HepG2 (cell line): ENCODE measurements around the gene ZNF547. TPM values are rescaled to one million over a fixed set of nuclear protein-coding genes. Genes with fewer than 3 reads are reported as not detected.

ENCODE experiments used
- CC2D1A ChIP-seq: sonication (generic); formaldehyde crosslinking; IDR thresholded peaks from 2 replicates; pipeline ENCODE4 v1.8.1; 2023; ENCODE audit warnings: mild to moderate bottlenecking, missing genetic modification reagents
- CEBPB ChIP-seq: IDR thresholded peaks from 2 replicates; pipeline ENCODE4 v1.6.1; 2011; ENCODE audit warnings: low read depth, low read length, improper control_type of control experiment, borderline replicate concordance
- CENPX ChIP-seq: sonication (generic); formaldehyde crosslinking; IDR thresholded peaks from 2 replicates; pipeline ENCODE4 v1.9.0; 2021; ENCODE audit warnings: mild to moderate bottlenecking, missing genetic modification reagents, moderate library complexity
- DR1 ChIP-seq: sonication (generic); formaldehyde crosslinking; IDR thresholded peaks from 2 replicates; pipeline ENCODE4 v1.8.0; 2021; ENCODE audit warnings: mild to moderate bottlenecking, missing genetic modification reagents, inconsistent platforms
- EEA1 ChIP-seq: sonication (generic); formaldehyde crosslinking; IDR thresholded peaks from 2 replicates; pipeline ENCODE4 v1.5.1; 2020; ENCODE audit warnings: mild to moderate bottlenecking, missing genetic modification reagents, borderline replicate concordance
- EHMT2 ChIP-seq: fragments of 200-600 bp; sonication (generic); IDR thresholded peaks from 2 replicates; pipeline ENCODE4 v1.7.0; 2017; ENCODE audit warnings: antibody characterized with exemption, low read depth, low read length, borderline replicate concordance
- FOSL2 ChIP-seq: sonication (generic); formaldehyde crosslinking; IDR thresholded peaks from 2 replicates; pipeline ENCODE4 v1.4.0; 2020; ENCODE audit warnings: missing genetic modification reagents
- FOXO1 ChIP-seq: sonication (generic); formaldehyde crosslinking; IDR thresholded peaks from 2 replicates; pipeline ENCODE4 v1.4.0; 2020; ENCODE audit warnings: missing genetic modification reagents
- GLMP ChIP-seq: sonication (generic); formaldehyde crosslinking; IDR thresholded peaks from 2 replicates; pipeline ENCODE4 v1.9.0; 2021; ENCODE audit warnings: missing genetic modification reagents, mild to moderate bottlenecking, borderline replicate concordance
- KDM4B ChIP-seq: sonication (generic); formaldehyde crosslinking; IDR thresholded peaks from 2 replicates; pipeline ENCODE4 v1.4.0; 2020; ENCODE audit warnings: missing genetic modification reagents
- NFE2L2 ChIP-seq: fragments of 150-350 bp; IDR thresholded peaks from 2 replicates; pipeline ENCODE4 v1.6.1; 2014; ENCODE audit warnings: low read length
- ONECUT2 ChIP-seq: sonication (generic); formaldehyde crosslinking; IDR thresholded peaks from 2 replicates; pipeline ENCODE4 v1.4.0; 2020; ENCODE audit warnings: missing genetic modification reagents
- PHF20 ChIP-seq: sonication (generic); formaldehyde crosslinking; IDR thresholded peaks from 2 replicates; pipeline ENCODE4 v1.5.0; 2020; ENCODE audit warnings: mild to moderate bottlenecking, missing genetic modification reagents
- RCOR2 ChIP-seq: IDR thresholded peaks from 2 replicates; pipeline ENCODE4 v1.6.1; 2016; ENCODE audit warnings: missing biosample characterization, missing genetic modification reagents
- RFX3 ChIP-seq: IDR thresholded peaks from 2 replicates; pipeline ENCODE4 v1.6.1; 2016; ENCODE audit warnings: missing biosample characterization, missing genetic modification reagents
- RXRA ChIP-seq: sonication (generic); formaldehyde crosslinking; IDR thresholded peaks from 2 replicates; pipeline ENCODE4 v1.5.1; 2020; ENCODE audit warnings: missing genetic modification reagents
- STAG1 ChIP-seq: sonication (generic); formaldehyde crosslinking; IDR thresholded peaks from 2 replicates; pipeline ENCODE4 v1.4.0; 2020; ENCODE audit warnings: missing genetic modification reagents
- SUZ12 ChIP-seq: fragments of 150-350 bp; IDR thresholded peaks from 2 replicates; pipeline ENCODE4 v1.6.1; 2014; ENCODE audit warnings: low read depth, low read length
- TAF1 ChIP-seq: sonication (generic); formaldehyde crosslinking; IDR thresholded peaks from 2 replicates; pipeline ENCODE4 v1.4.0; 2020; ENCODE audit warnings: missing genetic modification reagents
- TP53 ChIP-seq: sonication (generic); formaldehyde crosslinking; conservative IDR thresholded peaks from 2 replicates; pipeline ENCODE4 v1.4.0; 2020; ENCODE audit warnings: missing genetic modification reagents
- WIZ ChIP-seq: sonication (generic); formaldehyde crosslinking; IDR thresholded peaks from 2 replicates; pipeline ENCODE4 v1.5.1; 2020; ENCODE audit warnings: mild to moderate bottlenecking, missing genetic modification reagents
- YEATS4 ChIP-seq: sonication (generic); formaldehyde crosslinking; IDR thresholded peaks from 2 replicates; pipeline ENCODE4 v1.4.0; 2020; ENCODE audit warnings: missing genetic modification reagents, borderline replicate concordance
- ZNF296 ChIP-seq: sonication (generic); formaldehyde crosslinking; conservative IDR thresholded peaks from 2 replicates; pipeline ENCODE4 v1.5.0; 2020; ENCODE audit warnings: mild to moderate bottlenecking, missing genetic modification reagents
- ZNF383 ChIP-seq: sonication (generic); formaldehyde crosslinking; IDR thresholded peaks from 2 replicates; pipeline ENCODE4 v1.4.0; 2020; ENCODE audit warnings: missing genetic modification reagents, mild to moderate bottlenecking, borderline replicate concordance
- ZNF441 ChIP-seq: sonication (generic); formaldehyde crosslinking; IDR thresholded peaks from 2 replicates; pipeline ENCODE4 v1.7.0; 2021; ENCODE audit warnings: missing genetic modification reagents, borderline replicate concordance
- ZNF510 ChIP-seq: sonication (generic); formaldehyde crosslinking; IDR thresholded peaks from 2 replicates; pipeline ENCODE4 v1.4.0; 2020; ENCODE audit warnings: low read depth, mild to moderate bottlenecking, missing genetic modification reagents
- ZSCAN21 ChIP-seq: sonication (generic); formaldehyde crosslinking; IDR thresholded peaks from 2 replicates; pipeline ENCODE4 v1.8.0; 2022; ENCODE audit warnings: mild to moderate bottlenecking, missing genetic modification reagents, moderate library complexity, borderline replicate concordance
- polyA plus RNA-seq, 8 experiments: library from polyadenylated mRNA; depleted of rRNA in 3 of 8; stranded (reverse) in 7 of 8; unstranded in 1 of 8; fragments of >200 nt; fragmentation: Illumina TruSeq in 4 of 8; extraction: Trizol in 4 of 8; gene quantifications; 2 replicates each; pipeline versions ENCODE4 v1.2.1 to v1.2.3, GENCODE V29; 2011 to 2016; ENCODE audit warnings: low read depth in 4 of 8, missing spikeins in 1 of 8, mixed read lengths in 1 of 8; ENCODE audit not compliant: insufficient read depth in 1 of 8
- total RNA-seq, 5 experiments: library from RNA; depleted of rRNA; stranded (reverse); fragments of >200 nt; fragmentation: Illumina TruSeq; extraction: Trizol; gene quantifications; 2 replicates each; pipeline ENCODE4 v1.2.3, GENCODE V29; 2016; ENCODE audit warnings: low read depth in 1 of 5
- TF ChIP-seq, protein P1 (sequence below): sonication (generic); formaldehyde crosslinking; IDR thresholded peaks from 2 replicates; pipeline ENCODE4 v1.4.0; 2020; ENCODE audit warnings: low read depth, mild to moderate bottlenecking, missing genetic modification reagents
- TF ChIP-seq, protein P2 (sequence below): sonication (generic); formaldehyde crosslinking; IDR thresholded peaks from 2 replicates; pipeline ENCODE4 v1.8.1; 2022; ENCODE audit warnings: mild to moderate bottlenecking, missing genetic modification reagents

ZNF547 gene
- total and polyA plus RNA-seq, 2 of the 13 experiments (the other 11 are each of a cell fraction or from before 2014, with no cell fraction given) = 2.0 to 2.6 TPM

- TF ChIP-seq, protein P1, sequence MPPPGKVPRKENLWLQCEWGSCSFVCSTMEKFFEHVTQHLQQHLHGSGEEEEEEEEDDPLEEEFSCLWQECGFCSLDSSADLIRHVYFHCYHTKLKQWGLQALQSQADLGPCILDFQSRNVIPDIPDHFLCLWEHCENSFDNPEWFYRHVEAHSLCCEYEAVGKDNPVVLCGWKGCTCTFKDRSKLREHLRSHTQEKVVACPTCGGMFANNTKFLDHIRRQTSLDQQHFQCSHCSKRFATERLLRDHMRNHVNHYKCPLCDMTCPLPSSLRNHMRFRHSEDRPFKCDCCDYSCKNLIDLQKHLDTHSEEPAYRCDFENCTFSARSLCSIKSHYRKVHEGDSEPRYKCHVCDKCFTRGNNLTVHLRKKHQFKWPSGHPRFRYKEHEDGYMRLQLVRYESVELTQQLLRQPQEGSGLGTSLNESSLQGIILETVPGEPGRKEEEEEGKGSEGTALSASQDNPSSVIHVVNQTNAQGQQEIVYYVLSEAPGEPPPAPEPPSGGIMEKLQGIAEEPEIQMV (CRISPR knock-in tag) = no peak
- TF ChIP-seq CC2D1A (CRISPR knock-in tag) = no peak
- no peak for TF ChIP-seq GLMP (CRISPR knock-in tag)
- no peak for TF ChIP-seq KDM4B (CRISPR knock-in tag)
- TF ChIP-seq STAG1 (CRISPR knock-in tag) = no peak
- peak; percentile 93 for TF ChIP-seq CEBPB
- TF ChIP-seq RCOR2 (CRISPR knock-in tag) = peak; percentile 36; the same call in 1 of the 2 replicates
- no peak for TF ChIP-seq EEA1 (CRISPR knock-in tag)
- peak; percentile 52; the same call in 1 of the 2 replicates for TF ChIP-seq SUZ12
- peak; percentile 31; the same call in 1 of the 2 replicates for TF ChIP-seq ZNF510 (CRISPR knock-in tag)
- no peak for TF ChIP-seq CENPX (CRISPR knock-in tag)
- TF ChIP-seq TP53 (CRISPR knock-in tag) = no peak
- peak; percentile 78 for TF ChIP-seq FOSL2 (CRISPR knock-in tag)
- peak; percentile 62 for TF ChIP-seq RXRA (CRISPR knock-in tag)
- TF ChIP-seq FOXO1 (CRISPR knock-in tag) = peak; percentile 70
- TF ChIP-seq NFE2L2 = no peak
- no peak for TF ChIP-seq ONECUT2 (CRISPR knock-in tag)
- TF ChIP-seq ZNF383 (CRISPR knock-in tag) = no peak
- no peak for TF ChIP-seq DR1 (CRISPR knock-in tag)
- TF ChIP-seq ZNF441 (CRISPR knock-in tag) = no peak
- TF ChIP-seq PHF20 (CRISPR knock-in tag) = peak; percentile 88
- TF ChIP-seq, protein P2, sequence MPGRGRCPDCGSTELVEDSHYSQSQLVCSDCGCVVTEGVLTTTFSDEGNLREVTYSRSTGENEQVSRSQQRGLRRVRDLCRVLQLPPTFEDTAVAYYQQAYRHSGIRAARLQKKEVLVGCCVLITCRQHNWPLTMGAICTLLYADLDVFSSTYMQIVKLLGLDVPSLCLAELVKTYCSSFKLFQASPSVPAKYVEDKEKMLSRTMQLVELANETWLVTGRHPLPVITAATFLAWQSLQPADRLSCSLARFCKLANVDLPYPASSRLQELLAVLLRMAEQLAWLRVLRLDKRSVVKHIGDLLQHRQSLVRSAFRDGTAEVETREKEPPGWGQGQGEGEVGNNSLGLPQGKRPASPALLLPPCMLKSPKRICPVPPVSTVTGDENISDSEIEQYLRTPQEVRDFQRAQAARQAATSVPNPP = no peak
- no peak for TF ChIP-seq WIZ (CRISPR knock-in tag)
- peak; percentile 68; the same call in 1 of the 2 replicates for TF ChIP-seq TAF1 (CRISPR knock-in tag)
- TF ChIP-seq YEATS4 = peak; percentile 40
- TF ChIP-seq RFX3 (CRISPR knock-in tag) = 0 out of 2 replicates have a peak, but pooled peaks have one; percentile 32
- peak; percentile 59; the same call in 1 of the 2 replicates for TF ChIP-seq ZSCAN21
- no peak; the same call in 1 of the 2 replicates for TF ChIP-seq EHMT2
- TF ChIP-seq ZNF296 (CRISPR knock-in tag) = peak; percentile 69; the same call in 1 of the 2 replicates
Measured at GRCh38 chr19:57389730-57390598, 26.6 kb downstream of the ZNF547 start, which contains the start of gene ZNF548 (continued).
